Kidney (tissue), 14 donors: Measurements from ENCODE around the gene CYP39A1. TPM values are rescaled to one million over a fixed set of nuclear protein-coding genes. Genes with fewer than 3 reads are reported as not detected.
A peak's percentile ranks its signal among the peaks of the same experiment; 100 is the strongest.

Source experiments
- DNase-seq, 5 donors: peaks; one replicate each; pipeline ENCODE4 v3.0.0-alpha.2; 2013 to 2020
- FAIRE-seq: peaks from 2 replicates; lab custom pipeline; 2012; peaks lifted over from hg19 to GRCh38; lab: Jason Lieb, UNC
- H3K27ac ChIP-seq, 2 donors: one replicate each; pipeline ENCODE4 v1.7.0; 2013; ENCODE audit warnings: low read depth in 2 of 2, low read length in 2 of 2, inconsistent platforms in 1 of 2
- H3K27me3 ChIP-seq: one replicate; pipeline ENCODE4 v1.7.1; 2013; ENCODE audit warnings: low read length, inconsistent platforms; ENCODE audit not compliant: control insufficient read depth, insufficient read depth
- H3K36me3 ChIP-seq, 3 donors: one replicate each; pipeline versions ENCODE4 v1.7.0 to v1.7.1; 2013; ENCODE audit warnings: low read length in 3 of 3, control low read depth in 1 of 3, inconsistent platforms in 1 of 3; ENCODE audit not compliant: insufficient read depth in 3 of 3, control insufficient read depth in 2 of 3
- H3K4me1 ChIP-seq, 3 donors: one replicate each; pipeline versions ENCODE4 v1.7.0 to v1.7.1; 2013; ENCODE audit warnings: low read length in 3 of 3, inconsistent platforms in 1 of 3, low read depth in 1 of 3; ENCODE audit not compliant: control insufficient read depth in 2 of 3, insufficient read depth in 2 of 3
- H3K4me3 ChIP-seq, 3 donors: one replicate each; pipeline versions ENCODE4 v1.7.0 to v1.8.1; 2013; ENCODE audit warnings: low read length in 3 of 3, control low read depth in 1 of 3, inconsistent platforms in 1 of 3
- H3K9ac ChIP-seq, 3 donors: one replicate each; pipeline versions ENCODE4 v1.7.0 to v1.7.1; 2013; ENCODE audit warnings: low read length in 3 of 3, control low read depth in 1 of 3, inconsistent platforms in 1 of 3
- H3K9me3 ChIP-seq, 3 donors: one replicate each; pipeline versions ENCODE4 v1.7.0 to v1.7.1; 2013; ENCODE audit warnings: low read length in 3 of 3, control low read depth in 1 of 3, inconsistent platforms in 1 of 3; ENCODE audit not compliant: control insufficient read depth in 2 of 3, insufficient read depth in 1 of 3
- CTCF ChIP-seq: IDR thresholded peaks from 3 replicates; pipeline ENCODE4 v1.5.1; 2012; ENCODE audit warnings: mild to moderate bottlenecking, moderate library complexity, borderline replicate concordance; ENCODE audit not compliant: insufficient read depth; ENCODE audit errors: extremely low read depth
- intact Hi-C: fragments of 100-400 bp; cut with DNase I; formaldehyde crosslinking; loops from one replicate; pipeline ENCODE4 v1.11.1; 2022
- polyA plus RNA-seq: library from polyadenylated mRNA; stranded (reverse); fragments of 350-450 nt; fragmentation: Illumina TruSeq; extraction: RNeasy Lipid Tissue Mini Kit (QIAGEN cat#74804); gene quantifications from one replicate; pipeline ENCODE4 v1.2.3, GENCODE V29; 2014; ENCODE audit warnings: low read depth, low replicate concordance; ENCODE audit not compliant: insufficient read depth
- total RNA-seq: library from RNA; stranded (reverse); fragmentation: NEBNext Ultra II Directional; extraction: Animal tissue kit (Norgen Biotek cat#: 25700); gene quantifications from one replicate; pipeline ENCODE4 v1.2.1, GENCODE V29; 2021
- donor health status: control.
- donor health status: control.
- donor health status: control.
- donor health status: control.
- donor health status: control.
- donor health status: DM: yes; HTN: yes; CAD: no.
- donor health status: Normal renal cell carcinoma (clear cell type).

The CYP39A1 gene
- total and polyA plus RNA-seq, 2 donors from 2014 or later = 6.0 to 8.7 TPM

GRCh38 chr6:46677314-46677654 is 24.7 kb upstream of the CYP39A1 start:
- Histone ChIP-seq H3K27ac (no peak overlapping the region), H3K4me1 (no peaks in the 10 kb centered on the region), H3K36me3 (peaks cover 0 to 18% (median 6%) of the 10 kb centered on the region in 3 donors), H3K9ac (no peak overlapping the region), H3K27me3 (no peaks in the 10 kb centered on the region), H3K9me3 (no peaks in the 10 kb centered on the region), H3K4me3 (no peak overlapping the region)
- peak in 2 of 5 donors; percentile 14 to 29 for DNase-seq
- FAIRE-seq = no peak
- peak; percentile 11 for TF ChIP-seq CTCF
- intact Hi-C loops = no loop called here

GRCh38 chr6:46676604-46677313 is 24.1 kb upstream of the CYP39A1 start:
- no peaks in the 10 kb centered on the region for H3K4me1 ChIP-seq
- FAIRE-seq = no peak
- no peak overlapping the region for H3K27ac ChIP-seq
- no peak for TF ChIP-seq CTCF
- no peaks in the 10 kb centered on the region for H3K27me3 ChIP-seq
- H3K4me3 ChIP-seq = no peak overlapping the region
- H3K9ac ChIP-seq = no peak overlapping the region
- no peaks in the 10 kb centered on the region for H3K9me3 ChIP-seq
- intact Hi-C loops = no loop called here
- H3K36me3 ChIP-seq = peaks cover 0 to 18% (median 6%) of the 10 kb centered on the region in 3 donors
- DNase-seq = no peak

- TF ChIP-seq CTCF = no peak
- no peak for DNase-seq
- intact Hi-C loops = no loop called here
- no peak for FAIRE-seq
- H3K9ac ChIP-seq = no peak overlapping the region
- no peak overlapping the region for H3K27ac ChIP-seq
- no peaks in the 10 kb centered on the region for H3K27me3 ChIP-seq
- no peaks in the 10 kb centered on the region for H3K4me1 ChIP-seq
- H3K4me3 ChIP-seq = no peak overlapping the region
- H3K36me3 ChIP-seq = peaks cover 0 to 18% (median 6%) of the 10 kb centered on the region in 3 donors
- no peaks in the 10 kb centered on the region for H3K9me3 ChIP-seq
These were observed 21.8 kb upstream of the CYP39A1 start for GRCh38 chr6:46674410-46674809.
